ENCODE results near the gene OFD1. TPM values are rescaled to one million over a fixed set of nuclear protein-coding genes. Genes with fewer than 3 reads are reported as not detected.

OFD1 gene
- total and polyA plus RNA-seq, 7 donors, result 7.4 to 46.0 (median 16.3) TPM

- Histone ChIP-seq H3K9me3 (no peaks in the 10 kb centered on the region), H3K27me3 (no peaks in the 10 kb centered on the region), H3K4me1 (peaks cover 0 to 15% (median 4%) of the 10 kb centered on the region in 4 donors), H3K36me3 (no peaks in the 10 kb centered on the region), H3K27ac (peak overlapping the region; percentile 34 to 70 (median 50)), H3K4me3 (no peak overlapping the region)
- no peak for DNase-seq
- intact Hi-C loops (cut with DNase I), result no loop called here
- 97 to 99% methylated on average over 2 of the region's 2 CpGs for WGBS, 2 donors
- no peak for TF ChIP-seq CTCF (IDR thresholded peaks at IDR 0.05)
- TF ChIP-seq POLR2A (IDR thresholded peaks at IDR 0.05), result no peak
- TF ChIP-seq EP300 (IDR thresholded peaks at IDR 0.05), result no peak
- TF ChIP-seq POLR2AphosphoS5 (IDR thresholded peaks at IDR 0.05), result no peak
Observed at GRCh38 chrX:13791145-13791544, 56.6 kb downstream of the OFD1 start.

- H3K9me3 ChIP-seq, result no peaks in the 10 kb centered on the region
- 27 to 65% methylated on average over 2 of the region's 2 CpGs for WGBS, 2 donors
- TF ChIP-seq POLR2AphosphoS5 (IDR thresholded peaks at IDR 0.05), result peak in 1 of 4 donors; percentile 12
- peak in 1 of 4 donors; percentile 54 for TF ChIP-seq EP300 (IDR thresholded peaks at IDR 0.05)
- TF ChIP-seq POLR2A (IDR thresholded peaks at IDR 0.05), result no peak
- TF ChIP-seq CTCF (IDR thresholded peaks at IDR 0.05), result no peak
- DNase-seq, result no peak
- no peak overlapping the region for H3K4me3 ChIP-seq
- H3K4me1 ChIP-seq, result peaks cover 0 to 15% (median 4%) of the 10 kb centered on the region in 4 donors
- intact Hi-C loops (cut with DNase I), result no loop called here
- H3K27ac ChIP-seq, result peak overlapping the region; percentile 34 to 70 (median 50)
- H3K27me3 ChIP-seq, result no peaks in the 10 kb centered on the region
- no peaks in the 10 kb centered on the region for H3K36me3 ChIP-seq
Observed at GRCh38 chrX:13791559-13791958, 57.0 kb downstream of the OFD1 start.

GRCh38 chrX:13793897-13794296 lies 59.3 kb downstream of the OFD1 start:
- intact Hi-C loops (cut with DNase I), result no loop called here
- WGBS, 2 donors, result 92 to 93% methylated on average over 2 of the region's 2 CpGs
- peaks cover 0 to 15% (median 4%) of the 10 kb centered on the region in 4 donors for H3K4me1 ChIP-seq
- TF ChIP-seq EP300 (IDR thresholded peaks at IDR 0.05), result no peak
- TF ChIP-seq POLR2A (IDR thresholded peaks at IDR 0.05), result no peak
- no peak for TF ChIP-seq POLR2AphosphoS5 (IDR thresholded peaks at IDR 0.05)
- no peak for TF ChIP-seq CTCF (IDR thresholded peaks at IDR 0.05)
- no peaks in the 10 kb centered on the region for H3K27me3 ChIP-seq
- H3K4me3 ChIP-seq, result no peak overlapping the region
- H3K27ac ChIP-seq, result no peak overlapping the region
- no peaks in the 10 kb centered on the region for H3K9me3 ChIP-seq
- H3K36me3 ChIP-seq, result no peaks in the 10 kb centered on the region
- no peak for DNase-seq

- H3K4me3 ChIP-seq, result no peak overlapping the region
- intact Hi-C loops (cut with DNase I), result no loop called here
- no peaks in the 10 kb centered on the region for H3K36me3 ChIP-seq
- WGBS, 2 donors, result 88 to 90% methylated on average over 10 of the region's 10 CpGs
- TF ChIP-seq POLR2AphosphoS5 (IDR thresholded peaks at IDR 0.05) (no peak), EP300 (IDR thresholded peaks at IDR 0.05) (no peak), CTCF (IDR thresholded peaks at IDR 0.05) (no peak)
- no peaks in the 10 kb centered on the region for H3K9me3 ChIP-seq
- no peak for DNase-seq
- no peak overlapping the region for H3K27ac ChIP-seq
- H3K4me1 ChIP-seq, result peaks cover 0 to 15% (median 4%) of the 10 kb centered on the region in 4 donors
- H3K27me3 ChIP-seq, result no peaks in the 10 kb centered on the region
Observed at GRCh38 chrX:13794417-13794816, 59.9 kb downstream of the OFD1 start.

- WGBS, 2 donors, result 93 to 95% methylated on average over 4 of the region's 4 CpGs
- H3K4me1 ChIP-seq, result no peaks in the 10 kb centered on the region
- intact Hi-C loops (cut with DNase I), result no loop called here
- H3K27me3 ChIP-seq, result no peaks in the 10 kb centered on the region
- TF ChIP-seq POLR2A (IDR thresholded peaks at IDR 0.05) (no peak), CTCF (IDR thresholded peaks at IDR 0.05) (no peak), EP300 (IDR thresholded peaks at IDR 0.05) (no peak), POLR2AphosphoS5 (IDR thresholded peaks at IDR 0.05) (no peak)
- H3K27ac ChIP-seq, result no peak overlapping the region
- no peak for DNase-seq
- no peak overlapping the region for H3K4me3 ChIP-seq
- H3K36me3 ChIP-seq, result no peaks in the 10 kb centered on the region
- H3K9me3 ChIP-seq, result no peaks in the 10 kb centered on the region
Observed at GRCh38 chrX:13797512-13797911, 63.0 kb downstream of the OFD1 start.
